Osteoblast (primary cell): Measurements from ENCODE around the gene MSH4. TPM values are rescaled to one million over a fixed set of nuclear protein-coding genes. Genes with fewer than 3 reads are reported as not detected.
"Not testable (repeated sequence)": the region's sequence is repeated elsewhere in the genome, so short reads cannot be mapped to it uniquely, and the experiment has no call there.

ENCODE experiments used
- DNase-seq: peaks from one replicate; pipeline ENCODE4 v3.0.0; 2011; ENCODE audit warnings: low spot score, mixed read lengths; ENCODE audit not compliant: insufficient read length; ENCODE audit errors: missing footprints
- H2AFZ ChIP-seq: 2 replicates; pipeline ENCODE4 v1.6.0; 2011; ENCODE audit warnings: mild to moderate bottlenecking, low read length
- H3K27ac ChIP-seq: 2 replicates; pipeline ENCODE4 v1.5.1; 2011; ENCODE audit warnings: mild to moderate bottlenecking, low read depth, low read length, moderate library complexity
- H3K27me3 ChIP-seq: 2 replicates; pipeline ENCODE4 v1.6.0; 2012; ENCODE audit warnings: mild to moderate bottlenecking, control low read depth, inconsistent platforms, low read length, moderate library complexity; ENCODE audit not compliant: insufficient read depth
- H3K36me3 ChIP-seq: 2 replicates; pipeline ENCODE4 v1.5.1; 2011; ENCODE audit warnings: mild to moderate bottlenecking, low read length, control low read depth, moderate library complexity; ENCODE audit not compliant: insufficient read depth
- H3K4me1 ChIP-seq: 2 replicates; pipeline ENCODE4 v1.5.1; 2011; ENCODE audit warnings: mild to moderate bottlenecking, low read length, control low read depth, moderate library complexity; ENCODE audit not compliant: insufficient read depth
- H3K4me2 ChIP-seq: 2 replicates; pipeline ENCODE4 v1.6.0; 2011; ENCODE audit warnings: mild to moderate bottlenecking, low read length; ENCODE audit not compliant: insufficient read depth
- H3K4me3 ChIP-seq: fragments of 200-600 bp; sonication (generic); 3 replicates; pipeline ENCODE4 v1.5.1; 2012; ENCODE audit warnings: mild to moderate bottlenecking, low read length, inconsistent platforms; ENCODE audit not compliant: insufficient read depth
- H3K79me2 ChIP-seq: 2 replicates; pipeline ENCODE4 v1.6.0; 2012; ENCODE audit warnings: mild to moderate bottlenecking, low read length, control low read depth, inconsistent platforms; ENCODE audit not compliant: insufficient read depth
- H3K9me3 ChIP-seq: 2 replicates; pipeline ENCODE4 v1.5.1; 2011; ENCODE audit warnings: low read depth, low read length, control low read depth
- H4K20me1 ChIP-seq: 2 replicates; pipeline ENCODE4 v1.6.0; 2012; ENCODE audit warnings: mild to moderate bottlenecking, low read length, control low read depth; ENCODE audit not compliant: insufficient read depth
- CTCF ChIP-seq: IDR thresholded peaks from 2 replicates; pipeline ENCODE4 v1.5.1; 2011; ENCODE audit warnings: mild to moderate bottlenecking, low read depth, low read length, moderate library complexity; ENCODE audit errors: extremely low read depth
- total RNA-seq: library from RNA; depleted of rRNA; stranded (reverse); fragments of >200 nt; gene quantifications from 2 replicates; pipeline ENCODE4 v1.2.3, GENCODE V29; 2012

MSH4 gene
- total RNA-seq, 1 donor, result under 0.01 TPM

DNA sequence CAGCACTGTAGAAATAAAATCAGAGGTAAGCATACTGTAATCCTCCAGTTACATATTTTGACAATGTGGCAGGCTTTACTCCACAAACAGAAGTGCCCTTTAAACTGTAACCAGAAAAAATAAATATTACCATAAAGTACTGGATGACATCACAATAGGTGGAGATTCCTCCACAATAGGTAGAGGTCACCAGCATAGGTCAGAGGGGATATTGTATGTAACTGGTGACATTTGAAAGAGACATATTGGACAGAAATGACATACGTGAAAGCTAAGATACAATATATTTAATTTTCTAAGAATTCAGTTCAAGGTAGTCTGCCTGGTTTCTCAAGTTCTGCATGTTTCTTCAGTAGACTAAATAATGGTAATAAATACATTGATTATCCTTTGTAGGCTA, 135.6 kb downstream of the MSH4 start, which contains the start of gene ASB17:
Gene ASB17, minus strand, starts transcription at position 101 of the 400 bp plus-strand sequence. CDS start 113 bp downstream, outside the sequence.
- no peak within 1 kb of the TSS for H3K4me3 ChIP-seq
- no peaks in the 10 kb centered on the region for H3K4me1 ChIP-seq
- no peaks in the 10 kb centered on the region for H4K20me1 ChIP-seq
- H3K36me3 ChIP-seq, result no peaks in the 10 kb centered on the region
- no peaks in the 10 kb centered on the region for H3K27me3 ChIP-seq
- H2AFZ ChIP-seq, result no peak within 1 kb of the TSS
- no peaks in the 10 kb centered on the region for H3K79me2 ChIP-seq
- TF ChIP-seq CTCF, result no peak
- peak; percentile 14 for DNase-seq
- H3K4me2 ChIP-seq, result no peak within 1 kb of the TSS
- no peak within 1 kb of the TSS for H3K27ac ChIP-seq
- H3K9me3 ChIP-seq, result no peaks in the 10 kb centered on the region

DNA sequence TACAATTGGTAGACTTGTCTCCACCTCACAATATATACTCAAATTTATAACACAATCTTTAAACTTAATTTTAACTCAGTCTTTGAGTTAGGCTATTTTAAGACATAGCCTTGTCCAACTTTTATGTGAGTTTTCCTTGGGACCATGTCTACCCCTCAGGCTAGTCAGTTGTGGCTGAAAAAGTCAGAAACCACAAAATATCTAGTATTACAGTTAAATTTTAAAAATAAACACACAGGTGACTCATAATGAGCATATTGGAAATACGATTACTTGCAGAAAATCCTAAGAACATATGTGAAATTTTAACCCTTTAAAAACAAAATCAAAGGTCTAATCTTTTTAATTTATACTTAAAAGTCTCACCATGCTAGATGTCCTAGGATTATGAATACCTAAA, 140.4 kb downstream of the MSH4 start:
- Histone ChIP-seq H3K4me2 (no peak overlapping the region), H3K79me2 (no peaks in the 10 kb centered on the region), H2AFZ (no peak overlapping the region), H3K27ac (no peak overlapping the region), H3K36me3 (no peaks in the 10 kb centered on the region), H4K20me1 (no peaks in the 10 kb centered on the region), H3K4me3 (no peak overlapping the region), H3K4me1 (no peaks in the 10 kb centered on the region), H3K27me3 (no peaks in the 10 kb centered on the region), H3K9me3 (no peaks in the 10 kb centered on the region)
- no peak for DNase-seq
- no peak for TF ChIP-seq CTCF

GRCh38 chr1:75943037-75943436, 146.4 kb downstream of the MSH4 start:
- not testable (repeated sequence) for H3K4me3 ChIP-seq, H2AFZ ChIP-seq, H3K9me3 ChIP-seq, H3K27me3 ChIP-seq, H3K36me3 ChIP-seq, H3K4me2 ChIP-seq, DNase-seq, H3K4me1 ChIP-seq, H3K27ac ChIP-seq, H3K79me2 ChIP-seq, H4K20me1 ChIP-seq

DNA sequence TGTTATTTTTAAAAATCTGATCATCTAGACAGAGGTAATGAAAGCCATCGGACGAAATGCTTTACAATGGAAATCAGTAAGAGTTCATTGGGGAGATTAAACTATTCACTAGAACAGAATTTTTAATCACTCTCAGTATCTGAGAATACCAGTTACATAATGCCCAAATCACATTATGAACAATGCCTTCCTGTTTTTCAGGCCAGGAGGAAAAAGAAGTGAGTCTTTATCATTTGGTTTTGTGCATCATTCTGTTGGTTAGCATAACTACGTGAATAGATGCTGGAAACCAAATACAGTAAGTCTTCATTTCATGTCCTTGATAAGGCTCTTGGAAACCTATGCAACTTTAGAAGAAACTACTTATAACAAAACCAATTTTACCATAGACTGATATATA, 153.5 kb downstream of the MSH4 start:
- TF ChIP-seq CTCF, result no peak
- Histone ChIP-seq H4K20me1 (no peaks in the 10 kb centered on the region), H3K27me3 (no peaks in the 10 kb centered on the region), H3K4me2 (no peak overlapping the region), H2AFZ (no peak overlapping the region), H3K79me2 (no peaks in the 10 kb centered on the region), H3K27ac (no peak overlapping the region), H3K9me3 (no peaks in the 10 kb centered on the region), H3K4me3 (no peak overlapping the region), H3K4me1 (no peaks in the 10 kb centered on the region), H3K36me3 (no peaks in the 10 kb centered on the region)
- DNase-seq, result no peak

DNA sequence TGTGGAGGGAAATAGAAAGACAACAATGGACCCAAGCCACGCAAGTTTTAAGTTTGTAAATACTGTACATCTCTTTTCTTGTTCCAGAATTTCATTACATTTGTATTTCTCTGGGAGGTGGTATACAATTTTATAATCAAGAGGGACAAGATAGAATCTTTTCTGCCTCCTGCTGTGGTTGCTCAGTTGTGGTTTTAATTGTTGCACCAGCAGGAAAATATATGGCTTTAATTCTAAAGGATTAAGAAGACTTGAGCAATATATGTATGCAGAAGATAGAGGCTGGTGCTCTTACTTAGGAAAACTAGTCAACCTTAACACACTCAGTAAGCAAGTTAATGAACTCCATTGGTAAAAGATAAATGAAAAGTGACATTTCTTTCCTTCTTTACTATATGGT, 155.3 kb downstream of the MSH4 start:
- H3K4me3 ChIP-seq, result no peak overlapping the region
- no peaks in the 10 kb centered on the region for H3K4me1 ChIP-seq
- no peaks in the 10 kb centered on the region for H3K27me3 ChIP-seq

More for the DNA sequence above, 155.3 kb downstream of the MSH4 start:
- Histone ChIP-seq H3K4me2 (no peak overlapping the region), H2AFZ (no peak overlapping the region), H3K27ac (no peak overlapping the region), H4K20me1 (no peaks in the 10 kb centered on the region), H3K79me2 (no peaks in the 10 kb centered on the region), H3K9me3 (no peaks in the 10 kb centered on the region), H3K36me3 (no peaks in the 10 kb centered on the region)
- DNase-seq, result no peak
- TF ChIP-seq CTCF, result no peak
